Activated CD4-positive, alpha-beta T cell treated with anti-CD3 and anti-CD28 coated beads for 4 hours (primary cell): ENCODE data around the gene HOXD13.

ENCODE experiments used
- DNase-seq, 2 donors: peaks; one replicate each; pipeline ENCODE4 v3.0.0-alpha.2; 2020

Gene HOXD13

DNA sequence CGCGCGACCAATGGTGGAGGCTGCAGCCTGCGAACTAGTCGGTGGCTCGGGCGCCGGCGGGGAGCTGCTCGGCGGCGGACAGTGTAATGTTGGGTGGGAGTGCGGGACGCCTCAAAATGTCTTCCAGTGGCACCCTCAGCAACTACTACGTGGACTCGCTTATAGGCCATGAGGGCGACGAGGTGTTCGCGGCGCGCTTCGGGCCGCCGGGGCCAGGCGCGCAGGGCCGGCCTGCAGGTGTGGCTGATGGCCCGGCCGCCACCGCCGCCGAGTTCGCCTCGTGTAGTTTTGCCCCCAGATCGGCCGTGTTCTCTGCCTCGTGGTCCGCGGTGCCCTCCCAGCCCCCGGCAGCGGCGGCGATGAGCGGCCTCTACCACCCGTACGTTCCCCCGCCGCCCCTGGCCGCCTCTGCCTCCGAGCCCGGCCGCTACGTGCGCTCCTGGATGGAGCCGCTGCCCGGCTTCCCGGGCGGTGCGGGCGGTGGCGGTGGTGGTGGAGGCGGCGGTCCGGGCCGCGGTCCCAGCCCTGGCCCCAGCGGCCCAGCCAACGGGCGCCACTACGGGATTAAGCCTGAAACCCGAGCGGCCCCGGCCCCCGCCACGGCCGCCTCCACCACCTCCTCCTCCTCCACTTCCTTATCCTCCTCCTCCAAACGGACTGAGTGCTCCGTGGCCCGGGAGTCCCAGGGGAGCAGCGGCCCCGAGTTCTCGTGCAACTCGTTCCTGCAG is 30.3 kb downstream of the HOXD13 start, which contains the start of gene HOXD9:
HOXD9 (plus strand) TSS at position 37 of the 728 bp plus-strand sequence; CDS start at position 87, 50 bp downstream.
- no peak for DNase-seq

DNA sequence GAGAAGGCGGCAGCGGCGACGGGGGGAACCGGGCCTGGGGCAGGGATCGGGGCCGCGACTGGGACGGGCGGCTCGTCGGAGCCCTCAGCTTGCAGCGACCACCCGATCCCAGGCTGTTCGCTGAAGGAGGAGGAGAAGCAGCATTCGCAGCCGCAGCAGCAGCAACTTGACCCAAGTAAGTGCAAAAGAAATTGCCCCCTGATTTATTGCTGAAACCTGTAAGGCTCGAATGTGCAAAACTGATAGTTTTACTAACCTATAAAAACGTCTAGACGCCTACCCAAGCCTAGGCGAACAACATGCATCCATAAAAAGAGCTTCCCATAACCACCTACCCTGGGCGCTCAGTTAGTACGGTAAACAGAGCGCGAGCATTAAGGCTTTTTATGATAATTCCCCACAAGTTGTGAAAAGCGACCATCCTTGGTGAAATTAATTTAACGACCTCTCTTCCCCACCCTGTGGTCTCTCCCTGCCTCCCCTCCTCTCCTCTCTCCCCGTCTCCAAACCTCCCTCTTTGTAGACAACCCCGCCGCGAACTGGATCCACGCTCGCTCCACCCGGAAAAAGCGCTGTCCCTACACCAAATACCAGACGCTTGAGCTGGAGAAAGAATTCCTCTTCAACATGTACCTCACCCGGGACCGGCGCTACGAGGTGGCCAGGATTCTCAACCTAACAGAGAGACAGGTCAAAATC is 31.0 kb downstream of the HOXD13 start:
- DNase-seq: no peak

- DNase-seq: no peak
These were observed 31.8 kb downstream of the HOXD13 start for GRCh38 chr2:176124110-176124946.

DNA sequence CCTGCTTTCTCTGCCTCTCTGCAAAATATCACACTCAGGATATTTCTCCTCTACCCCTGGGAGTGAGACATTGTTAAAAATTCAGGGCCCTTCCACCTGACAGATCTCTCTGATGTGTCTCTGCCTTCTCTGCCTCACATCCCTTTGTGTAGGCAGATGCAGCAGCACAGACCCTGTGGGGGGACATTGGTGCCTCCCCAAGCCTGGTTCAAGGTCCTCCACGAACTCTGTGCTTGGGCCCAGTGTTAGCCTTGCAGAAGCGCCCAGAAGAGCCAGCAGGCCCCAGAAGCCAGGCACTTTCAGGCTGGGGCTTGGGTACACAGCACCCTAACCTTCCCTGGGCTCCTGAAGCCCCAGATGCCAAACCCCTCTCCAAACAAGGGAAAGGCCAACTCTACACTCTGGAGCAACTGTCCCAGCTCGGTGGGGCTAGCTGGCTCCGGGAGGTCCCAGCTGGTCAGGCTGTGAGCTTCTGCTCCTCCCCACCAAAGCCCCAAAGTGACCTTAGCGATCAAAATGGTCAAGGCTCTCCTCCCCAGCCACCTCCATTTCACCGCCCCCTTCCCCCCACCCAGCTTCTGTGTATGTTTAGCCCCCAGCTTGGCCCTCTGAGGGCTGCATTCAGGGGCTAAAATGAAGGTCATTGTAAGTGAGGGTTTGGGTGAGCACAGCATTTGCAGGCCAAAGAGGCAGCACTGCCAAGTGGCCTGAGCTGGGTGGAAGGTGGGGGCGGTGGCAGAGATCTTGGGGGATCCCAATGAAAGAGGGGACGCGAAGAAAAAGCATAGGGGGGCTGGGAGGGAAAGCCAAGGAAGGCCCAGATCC is 32.6 kb downstream of the HOXD13 start:
- no peak for DNase-seq

DNA sequence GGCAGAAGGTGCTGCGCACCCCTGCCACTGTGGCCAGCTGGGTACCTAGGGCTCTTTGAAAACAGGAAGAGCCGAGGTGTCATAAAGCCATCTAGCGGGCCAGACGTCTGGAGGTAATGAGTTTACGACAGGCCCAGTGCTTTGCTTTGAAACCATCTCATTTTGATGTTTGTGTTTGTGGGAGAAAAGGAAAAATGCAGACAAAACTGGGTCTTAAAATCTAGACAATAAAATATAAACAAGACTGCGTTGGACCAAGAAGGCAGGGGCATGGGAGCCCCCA is 33.2 kb downstream of the HOXD13 start:
- DNase-seq: no peak

GRCh38 chr2:176126929-176127773 is 34.6 kb downstream of the HOXD13 start:
- peak; percentile 68 to 74 for DNase-seq

GRCh38 chr2:176127774-176128072 is 35.2 kb downstream of the HOXD13 start:
- DNase-seq: no peak

DNA sequence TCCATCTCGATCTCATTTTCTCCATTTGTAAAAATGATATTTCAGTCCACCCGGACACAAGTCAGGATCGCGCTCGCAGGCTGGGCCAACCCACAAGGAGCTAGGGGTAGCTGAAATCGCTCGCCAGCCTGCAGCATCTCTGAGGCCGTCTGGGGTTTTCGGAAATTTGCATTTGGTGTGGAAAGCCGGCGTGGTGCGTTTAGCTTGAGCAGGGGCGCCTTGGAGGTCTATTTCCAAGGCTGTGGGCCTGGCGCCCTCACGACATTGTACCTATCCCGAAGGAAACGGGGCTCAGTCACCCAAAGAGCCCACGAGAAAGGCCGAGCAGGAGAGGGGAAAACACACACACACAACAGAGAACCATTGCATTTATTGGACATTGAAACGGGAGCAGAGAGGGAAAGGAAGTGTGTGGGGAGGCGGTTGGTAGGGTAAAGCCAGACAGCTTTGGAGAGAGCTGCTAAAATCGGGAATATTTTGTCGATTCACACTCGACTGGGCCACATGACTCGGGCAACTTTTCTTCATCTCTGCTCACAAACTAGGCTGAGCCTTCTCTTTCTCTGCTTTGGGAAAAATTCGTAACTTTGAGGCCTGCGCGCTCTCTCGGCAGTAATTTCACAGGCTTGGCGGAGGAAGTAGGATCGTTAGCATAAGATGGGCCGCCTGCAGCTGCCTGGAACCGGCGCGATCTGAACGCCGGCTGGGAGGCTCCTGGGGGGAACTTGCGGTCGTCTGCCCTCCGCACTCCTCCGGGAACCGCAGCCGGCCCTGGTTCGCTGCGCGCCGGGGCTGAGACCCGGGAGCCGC is 35.9 kb downstream of the HOXD13 start:
- DNase-seq: no peak

DNA sequence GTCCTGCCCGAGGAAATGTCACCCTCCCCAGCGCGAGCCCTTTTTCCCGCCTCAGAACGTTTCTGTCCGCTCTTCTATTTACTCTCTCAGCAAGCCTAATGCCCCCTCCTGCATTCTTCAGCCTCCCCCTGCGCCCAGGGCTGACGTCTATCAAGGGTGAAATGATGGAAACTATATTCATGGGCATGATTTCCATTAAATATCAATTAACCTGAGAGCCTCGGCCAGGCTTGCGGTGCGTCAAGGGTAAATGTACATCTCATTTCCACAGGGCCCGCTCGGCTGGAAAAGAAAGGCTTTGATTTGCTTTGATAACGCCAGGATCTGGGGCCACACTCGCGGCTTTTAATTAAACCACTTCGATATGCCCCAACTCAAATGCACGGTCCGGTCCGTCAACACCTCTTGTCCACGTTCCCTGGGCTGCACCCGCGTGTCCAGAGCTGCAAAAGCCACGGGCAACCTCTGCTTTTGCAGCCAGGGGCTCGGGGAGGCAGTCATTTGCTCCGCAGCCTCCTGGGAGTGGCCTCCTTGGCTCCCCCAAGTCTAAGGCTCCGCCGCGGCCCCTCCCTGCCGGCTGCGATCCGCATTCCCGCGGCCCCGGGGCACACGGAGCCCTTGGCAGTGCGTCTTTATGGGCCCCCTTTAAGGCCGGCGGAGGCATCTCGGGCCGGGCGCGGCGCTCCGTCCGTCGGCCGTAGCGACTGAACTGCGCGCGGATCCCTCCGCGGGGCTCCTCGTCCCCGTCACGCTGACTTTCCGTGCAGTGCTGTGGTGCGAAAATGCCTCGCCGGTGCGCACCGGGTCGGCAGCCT is 36.7 kb downstream of the HOXD13 start, which contains the start of gene HOXD8:
HOXD8 (plus strand) TSS at position 724 of the 815 bp plus-strand sequence. CDS start 662 bp downstream, outside the sequence.
- no peak for DNase-seq

DNA sequence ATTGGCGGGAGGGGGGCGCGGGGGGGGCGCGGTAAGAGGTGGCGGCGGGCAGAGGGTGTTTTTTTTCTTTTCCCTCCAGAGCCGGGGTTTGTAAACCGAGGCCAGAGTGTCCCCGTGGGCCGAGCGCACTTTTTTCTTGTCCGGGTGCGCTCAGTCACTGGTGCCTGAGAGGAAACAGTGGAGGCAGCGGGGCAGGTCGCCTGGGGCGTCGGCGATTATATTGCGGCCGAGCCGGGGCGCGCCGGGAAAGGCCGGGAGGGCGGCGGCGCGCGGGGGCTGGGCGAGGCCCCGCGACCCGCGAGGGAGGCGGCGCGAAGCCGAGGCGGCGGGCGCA is 37.3 kb downstream of the HOXD13 start:
- DNase-seq: no peak

GRCh38 chr2:176130147-176130956 is 37.8 kb downstream of the HOXD13 start:
- DNase-seq: peak in 1 of 2 donors; percentile 14

DNA sequence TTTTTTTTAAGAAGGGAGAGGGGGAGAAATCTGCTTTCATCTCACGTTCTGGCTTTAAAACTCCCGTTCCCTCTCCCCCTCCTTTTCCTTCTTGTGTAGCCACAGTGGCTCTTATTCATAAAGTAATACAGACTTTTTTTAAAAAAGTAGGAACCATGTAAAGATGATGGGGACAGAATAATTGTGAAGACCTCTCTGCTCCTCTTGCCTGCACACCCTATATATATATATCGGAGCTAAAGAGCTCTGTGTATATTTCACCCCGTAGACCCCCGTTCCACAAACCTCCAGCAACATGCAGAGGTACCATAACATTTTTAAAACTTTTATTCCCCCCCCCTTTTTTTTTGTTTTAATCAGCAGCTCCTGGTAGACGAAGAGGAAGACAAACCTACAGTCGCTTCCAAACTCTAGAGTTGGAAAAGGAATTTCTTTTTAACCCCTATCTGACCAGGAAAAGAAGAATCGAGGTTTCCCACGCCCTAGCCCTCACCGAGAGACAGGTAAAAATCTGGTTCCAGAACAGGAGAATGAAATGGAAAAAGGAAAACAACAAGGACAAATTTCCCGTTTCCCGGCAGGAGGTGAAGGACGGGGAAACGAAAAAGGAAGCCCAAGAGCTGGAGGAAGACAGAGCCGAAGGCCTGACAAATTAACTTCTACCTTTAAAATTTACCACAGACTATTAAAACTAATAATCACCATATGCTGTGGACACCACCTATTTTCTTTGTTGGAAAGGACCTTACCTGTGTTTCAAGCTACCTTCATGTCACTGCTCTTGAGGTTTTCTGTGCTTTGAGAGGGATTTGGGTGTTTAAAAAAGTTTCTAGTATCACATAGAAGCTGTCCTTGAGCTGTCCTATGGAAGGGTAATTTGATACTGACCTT is 38.7 kb downstream of the HOXD13 start:
- no peak for DNase-seq

DNA sequence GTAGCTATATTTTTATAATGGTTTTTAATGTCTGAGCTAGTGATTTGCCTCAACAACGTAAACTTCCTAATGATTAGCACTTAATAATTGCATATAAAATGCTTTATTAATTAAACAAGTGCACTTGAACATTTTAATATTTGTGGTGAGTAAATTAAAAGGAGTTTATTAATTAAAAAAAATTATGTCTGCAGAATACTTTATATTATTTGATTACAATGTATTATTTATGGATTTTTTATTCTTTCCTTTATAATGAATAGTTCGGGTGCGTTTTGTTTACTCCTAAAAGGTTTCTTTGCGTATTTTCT is 39.3 kb downstream of the HOXD13 start:
- no peak for DNase-seq

- DNase-seq: no peak
These were observed 40.0 kb downstream of the HOXD13 start for GRCh38 chr2:176132205-176133171.

DNA sequence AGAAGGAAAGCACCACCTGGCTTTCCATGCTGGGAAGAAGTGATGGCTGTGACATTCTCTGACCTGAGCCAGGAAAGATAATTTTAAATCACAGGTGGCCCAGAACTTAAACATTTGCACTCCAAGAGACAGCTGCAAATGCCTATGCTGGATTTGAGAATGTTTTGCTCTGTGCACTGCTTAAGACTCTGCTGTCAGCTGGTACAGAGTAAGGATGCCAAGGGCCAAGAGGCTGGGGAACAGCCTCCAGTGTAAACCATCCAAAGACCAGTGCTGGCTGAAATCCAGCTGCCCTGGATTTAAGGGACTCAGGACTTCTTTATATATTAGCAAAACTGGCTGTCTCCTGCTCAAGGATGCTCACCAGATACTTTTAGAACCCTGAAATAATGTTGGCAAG is 40.9 kb downstream of the HOXD13 start:
- DNase-seq: no peak

GRCh38 chr2:176134035-176134434 is 41.5 kb downstream of the HOXD13 start:
- DNase-seq: no peak

- DNase-seq: no peak
These were observed 42.5 kb downstream of the HOXD13 start for GRCh38 chr2:176135035-176135440.
